22Rv1 (cell line): ENCODE results near the gene VTI1A.

Experiments used
- ZFX ChIP-seq: fragments of 450-650 bp; IDR thresholded peaks from 2 replicates; pipeline ENCODE4 v1.6.1; 2017; ENCODE audit warnings: antibody characterized with exemption, borderline replicate concordance
- TF ChIP-seq, protein P1 (sequence below): fragments of 450-650 bp; IDR thresholded peaks from 2 replicates; pipeline ENCODE4 v1.5.1; 2017; ENCODE audit warnings: mild to moderate bottlenecking

DNA sequence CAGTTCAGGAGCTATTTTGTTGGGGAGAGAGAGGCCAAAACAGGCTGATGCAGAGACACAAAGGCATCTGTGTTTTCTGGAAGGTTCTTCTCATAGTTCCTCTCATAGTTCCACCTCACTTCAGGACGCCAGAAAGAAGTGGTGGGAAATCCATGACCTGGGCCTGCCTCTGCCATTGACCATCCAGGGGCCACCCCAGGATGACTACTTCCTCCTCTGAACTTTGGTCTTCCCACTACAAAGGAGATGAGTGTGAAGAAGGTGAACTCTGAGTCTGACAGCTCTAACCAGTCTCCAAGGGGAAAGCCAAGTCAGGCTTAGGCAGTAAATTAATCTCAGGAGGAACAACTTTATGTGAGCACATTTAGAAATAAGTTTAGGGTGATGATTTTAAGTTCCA is 327.2 kb downstream of the VTI1A start:
- TF ChIP-seq, protein P1, sequence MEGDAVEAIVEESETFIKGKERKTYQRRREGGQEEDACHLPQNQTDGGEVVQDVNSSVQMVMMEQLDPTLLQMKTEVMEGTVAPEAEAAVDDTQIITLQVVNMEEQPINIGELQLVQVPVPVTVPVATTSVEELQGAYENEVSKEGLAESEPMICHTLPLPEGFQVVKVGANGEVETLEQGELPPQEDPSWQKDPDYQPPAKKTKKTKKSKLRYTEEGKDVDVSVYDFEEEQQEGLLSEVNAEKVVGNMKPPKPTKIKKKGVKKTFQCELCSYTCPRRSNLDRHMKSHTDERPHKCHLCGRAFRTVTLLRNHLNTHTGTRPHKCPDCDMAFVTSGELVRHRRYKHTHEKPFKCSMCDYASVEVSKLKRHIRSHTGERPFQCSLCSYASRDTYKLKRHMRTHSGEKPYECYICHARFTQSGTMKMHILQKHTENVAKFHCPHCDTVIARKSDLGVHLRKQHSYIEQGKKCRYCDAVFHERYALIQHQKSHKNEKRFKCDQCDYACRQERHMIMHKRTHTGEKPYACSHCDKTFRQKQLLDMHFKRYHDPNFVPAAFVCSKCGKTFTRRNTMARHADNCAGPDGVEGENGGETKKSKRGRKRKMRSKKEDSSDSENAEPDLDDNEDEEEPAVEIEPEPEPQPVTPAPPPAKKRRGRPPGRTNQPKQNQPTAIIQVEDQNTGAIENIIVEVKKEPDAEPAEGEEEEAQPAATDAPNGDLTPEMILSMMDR = no peak
- TF ChIP-seq ZFX = no peak
